Activated CD4-positive, alpha-beta T cell treated with anti-CD3 and anti-CD28 coated beads for 4 hours (primary cell): Measurements from ENCODE around the gene LRMDA.

Experiments
- DNase-seq, 2 donors: peaks; one replicate each; pipeline ENCODE4 v3.0.0-alpha.2; 2020

LRMDA gene

GRCh38 chr10:76017026-76017732 lies 585.8 kb downstream of the LRMDA start:
- no peak for DNase-seq

GRCh38 chr10:76017733-76018433 lies 586.5 kb downstream of the LRMDA start:
- no peak for DNase-seq

GRCh38 chr10:76020630-76021029 lies 589.2 kb downstream of the LRMDA start:
- DNase-seq: no peak

GRCh38 chr10:76021398-76021797 lies 590.0 kb downstream of the LRMDA start:
- DNase-seq: no peak

GRCh38 chr10:76022366-76022765 lies 590.9 kb downstream of the LRMDA start:
- no peak for DNase-seq

GRCh38 chr10:76023007-76023406 lies 591.6 kb downstream of the LRMDA start:
- no peak for DNase-seq

GRCh38 chr10:76024460-76025123 lies 593.2 kb downstream of the LRMDA start:
- no peak for DNase-seq

- no peak for DNase-seq
Observed at GRCh38 chr10:76025124-76025477, 593.7 kb downstream of the LRMDA start.

GRCh38 chr10:76026176-76026771 lies 594.9 kb downstream of the LRMDA start:
- no peak for DNase-seq

- no peak for DNase-seq
Observed at GRCh38 chr10:76026905-76027304, 595.5 kb downstream of the LRMDA start.

GRCh38 chr10:76029782-76030181 lies 598.4 kb downstream of the LRMDA start:
- DNase-seq: no peak

- DNase-seq: no peak
Observed at GRCh38 chr10:76031099-76031498, 599.7 kb downstream of the LRMDA start.

GRCh38 chr10:76031769-76032699 lies 600.6 kb downstream of the LRMDA start:
- no peak for DNase-seq

- no peak for DNase-seq
Observed at GRCh38 chr10:76032700-76033039, 601.2 kb downstream of the LRMDA start.

GRCh38 chr10:76033457-76034196 lies 602.2 kb downstream of the LRMDA start:
- DNase-seq: no peak

- DNase-seq: no peak
Observed at GRCh38 chr10:76034353-76035205, 603.2 kb downstream of the LRMDA start.

- no peak for DNase-seq
Observed at GRCh38 chr10:76035206-76036110, 604.0 kb downstream of the LRMDA start.

GRCh38 chr10:76036111-76036940 lies 604.9 kb downstream of the LRMDA start:
- peak in 1 of 2 donors; percentile 31 for DNase-seq

GRCh38 chr10:76036962-76037361 lies 605.5 kb downstream of the LRMDA start:
- DNase-seq: no peak
